ENCODE measurements around the gene CTBP2.

DNA sequence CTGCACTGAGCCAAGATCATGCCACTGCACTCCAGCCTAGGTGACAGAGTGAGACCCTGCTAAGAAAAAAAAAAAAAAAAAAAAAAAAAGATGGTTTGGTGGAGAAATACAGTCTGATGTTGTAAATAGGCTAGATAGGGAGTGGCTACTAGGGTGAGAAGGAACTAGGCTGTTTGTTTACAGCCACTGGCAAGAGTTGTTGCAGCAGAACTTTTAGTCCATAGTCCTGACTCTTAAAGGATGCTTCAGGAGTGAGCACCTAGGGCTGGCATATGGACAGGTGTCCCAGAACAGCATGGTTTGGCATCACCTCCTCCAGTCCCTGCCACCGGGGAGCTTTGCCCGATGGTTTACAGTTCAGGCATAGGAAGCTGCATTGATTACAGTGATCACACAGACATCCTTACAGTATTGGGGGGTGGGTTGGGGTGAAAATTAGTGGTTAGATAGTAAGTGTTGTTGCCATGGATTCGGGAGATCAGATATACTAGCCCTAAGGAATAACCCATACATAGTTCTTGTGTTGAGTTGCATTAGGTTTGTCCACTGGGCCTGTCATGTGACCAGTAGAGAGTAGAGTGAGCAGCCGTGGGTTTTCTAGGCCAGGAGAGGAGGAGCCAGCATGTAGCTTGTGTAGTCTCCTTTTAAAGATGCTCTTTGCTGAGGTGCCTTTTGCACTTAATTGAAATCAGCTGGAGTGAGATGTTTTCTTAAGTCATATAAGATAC is 182.6 kb downstream of the CTBP2 start:
- TF ChIP-seq CREM (CRISPR knock-in tag; IDR thresholded peaks at IDR 0.05) (no peak), CTCF (IDR thresholded peaks at IDR 0.05) (no peak), GTF2I (CRISPR knock-in tag; conservative IDR thresholded peaks at IDR 0.05) (no peak), NFATC4 (CRISPR knock-in tag; IDR thresholded peaks at IDR 0.05) (no peak), ZSCAN18 (CRISPR knock-in tag; IDR thresholded peaks at IDR 0.05) (no peak), HMGXB4 (CRISPR knock-in tag; IDR thresholded peaks at IDR 0.05) (no peak), NFE2L1 (CRISPR knock-in tag; IDR thresholded peaks at IDR 0.05) (no peak), ATF1 (CRISPR knock-in tag; IDR thresholded peaks at IDR 0.05) (no peak), ETV6 (CRISPR knock-in tag; IDR thresholded peaks at IDR 0.05) (no peak)
- TF ChIP-seq, protein P1, sequence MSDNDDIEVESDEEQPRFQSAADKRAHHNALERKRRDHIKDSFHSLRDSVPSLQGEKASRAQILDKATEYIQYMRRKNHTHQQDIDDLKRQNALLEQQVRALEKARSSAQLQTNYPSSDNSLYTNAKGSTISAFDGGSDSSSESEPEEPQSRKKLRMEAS (CRISPR knock-in tag; IDR thresholded peaks at IDR 0.05) = no peak
- TF ChIP-seq, protein P2, sequence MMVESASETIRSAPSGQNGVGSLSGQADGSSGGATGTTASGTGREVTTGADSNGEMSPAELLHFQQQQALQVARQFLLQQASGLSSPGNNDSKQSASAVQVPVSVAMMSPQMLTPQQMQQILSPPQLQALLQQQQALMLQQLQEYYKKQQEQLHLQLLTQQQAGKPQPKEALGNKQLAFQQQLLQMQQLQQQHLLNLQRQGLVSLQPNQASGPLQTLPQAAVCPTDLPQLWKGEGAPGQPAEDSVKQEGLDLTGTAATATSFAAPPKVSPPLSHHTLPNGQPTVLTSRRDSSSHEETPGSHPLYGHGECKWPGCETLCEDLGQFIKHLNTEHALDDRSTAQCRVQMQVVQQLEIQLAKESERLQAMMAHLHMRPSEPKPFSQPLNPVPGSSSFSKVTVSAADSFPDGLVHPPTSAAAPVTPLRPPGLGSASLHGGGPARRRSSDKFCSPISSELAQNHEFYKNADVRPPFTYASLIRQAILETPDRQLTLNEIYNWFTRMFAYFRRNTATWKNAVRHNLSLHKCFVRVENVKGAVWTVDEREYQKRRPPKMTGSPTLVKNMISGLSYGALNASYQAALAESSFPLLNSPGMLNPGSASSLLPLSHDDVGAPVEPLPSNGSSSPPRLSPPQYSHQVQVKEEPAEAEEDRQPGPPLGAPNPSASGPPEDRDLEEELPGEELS (CRISPR knock-in tag; IDR thresholded peaks at IDR 0.05) = no peak

All from WTC11 (cell line).